Measurements from ENCODE around the gene MEIS1. TPM values are rescaled to one million over a fixed set of nuclear protein-coding genes. Genes with fewer than 3 reads are reported as not detected.

MEIS1 gene
- polyA plus RNA-seq, 1 donor (not counting 4 experiments of a cell fraction or from before 2014, with no cell fraction given), result 3.1 TPM

DNA sequence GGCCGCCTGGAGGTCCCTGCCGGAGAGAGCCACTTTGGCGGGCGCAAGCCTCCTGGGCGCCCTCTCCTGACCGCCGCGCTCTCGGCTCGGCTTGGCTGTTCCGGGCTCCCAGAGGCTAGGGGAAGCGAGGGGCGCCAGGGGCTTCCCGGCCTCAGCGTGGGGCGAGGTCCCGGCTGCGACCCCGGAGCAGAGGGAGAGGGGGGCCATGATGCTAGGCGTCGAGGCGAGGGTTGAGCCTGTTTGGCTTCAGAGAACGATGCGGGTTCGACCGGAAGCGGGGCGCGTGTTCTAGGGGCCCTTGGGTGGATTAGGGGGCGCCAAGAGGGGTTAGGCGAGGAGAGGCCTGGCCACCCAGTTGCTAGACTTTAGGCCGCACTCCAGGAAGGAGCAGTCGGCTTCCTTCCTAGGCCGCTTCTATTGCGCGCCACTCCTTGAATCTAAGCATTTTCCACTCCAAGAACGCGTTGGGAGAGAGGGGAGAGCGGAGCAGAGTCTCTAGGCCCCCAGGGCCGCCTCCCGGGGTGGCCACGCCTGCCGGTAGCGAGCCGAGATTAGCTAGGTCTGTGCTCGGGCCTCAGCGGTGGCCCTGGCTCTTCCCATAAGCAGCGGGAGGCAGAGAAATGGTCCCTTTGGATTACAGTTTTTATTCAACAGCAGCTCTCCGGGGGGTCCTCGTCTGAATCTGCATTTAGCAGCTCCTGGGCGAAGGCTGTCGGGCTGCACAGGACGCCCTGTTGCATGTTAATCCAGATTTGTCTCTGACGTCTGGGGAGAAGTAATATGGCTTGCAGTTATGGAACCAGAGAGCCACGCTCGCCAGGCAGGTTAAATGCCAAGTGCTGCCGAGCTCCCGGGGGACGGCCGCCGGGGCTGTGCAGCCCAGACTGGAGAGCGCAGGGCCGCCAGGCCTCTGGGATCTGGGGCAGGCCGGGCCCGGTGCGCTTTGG, 11.3 kb downstream of the MEIS1 start:
- no peak for DNase-seq (ENCODE audit: low read depth, low spot score)
- Histone ChIP-seq H3K36me3 (ENCODE audit: control insufficient read depth in 2 of 2, extremely low read depth in 1 of 2, insufficient read depth in 2 of 2, low read length in 2 of 2) (peaks cover 0 to 4% of the 10 kb centered on the region in 2 experiments), H3K4me3 (ENCODE audit: control insufficient read depth in 2 of 3, extremely low read depth in 1 of 3, insufficient read depth in 2 of 3, low read depth in 1 of 3, low read length in 3 of 3) (no peak overlapping the region), H3K4me1 (ENCODE audit: control insufficient read depth, extremely low read depth, insufficient read depth, low read length) (no peaks in the 10 kb centered on the region), H3K27ac (ENCODE audit: control insufficient read depth, insufficient read depth, low read length) (no peak overlapping the region), H4K20me1 (ENCODE audit: control insufficient read depth, extremely low read depth, insufficient read depth, low read length) (no peaks in the 10 kb centered on the region), H3K9me3 (ENCODE audit: control insufficient read depth, low read depth, low read length) (no peaks in the 10 kb centered on the region), H2AFZ (ENCODE audit: control insufficient read depth, low read length) (no peak overlapping the region), H3K27me3 (ENCODE audit: control insufficient read depth, extremely low read depth, insufficient read depth, low read length) (no peaks in the 10 kb centered on the region), H3K9ac (ENCODE audit: control insufficient read depth, extremely low read depth, insufficient read depth, low read length) (no peak overlapping the region), H3K4me2 (ENCODE audit: control insufficient read depth, extremely low read depth, insufficient read depth, low read depth, low read length) (no peak overlapping the region), H3K79me2 (ENCODE audit: control insufficient read depth, insufficient read depth, low read length) (no peaks in the 10 kb centered on the region), H3K9me1 (ENCODE audit: control insufficient read depth, extremely low read depth, insufficient read depth, low read length) (no peaks in the 10 kb centered on the region)
- TF ChIP-seq, protein P1, sequence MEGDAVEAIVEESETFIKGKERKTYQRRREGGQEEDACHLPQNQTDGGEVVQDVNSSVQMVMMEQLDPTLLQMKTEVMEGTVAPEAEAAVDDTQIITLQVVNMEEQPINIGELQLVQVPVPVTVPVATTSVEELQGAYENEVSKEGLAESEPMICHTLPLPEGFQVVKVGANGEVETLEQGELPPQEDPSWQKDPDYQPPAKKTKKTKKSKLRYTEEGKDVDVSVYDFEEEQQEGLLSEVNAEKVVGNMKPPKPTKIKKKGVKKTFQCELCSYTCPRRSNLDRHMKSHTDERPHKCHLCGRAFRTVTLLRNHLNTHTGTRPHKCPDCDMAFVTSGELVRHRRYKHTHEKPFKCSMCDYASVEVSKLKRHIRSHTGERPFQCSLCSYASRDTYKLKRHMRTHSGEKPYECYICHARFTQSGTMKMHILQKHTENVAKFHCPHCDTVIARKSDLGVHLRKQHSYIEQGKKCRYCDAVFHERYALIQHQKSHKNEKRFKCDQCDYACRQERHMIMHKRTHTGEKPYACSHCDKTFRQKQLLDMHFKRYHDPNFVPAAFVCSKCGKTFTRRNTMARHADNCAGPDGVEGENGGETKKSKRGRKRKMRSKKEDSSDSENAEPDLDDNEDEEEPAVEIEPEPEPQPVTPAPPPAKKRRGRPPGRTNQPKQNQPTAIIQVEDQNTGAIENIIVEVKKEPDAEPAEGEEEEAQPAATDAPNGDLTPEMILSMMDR (optimal IDR thresholded peaks at IDR 0.05 in 1 of 3, IDR thresholded peaks at IDR 0.05 in 1 of 3, conservative IDR thresholded peaks at IDR 0.05 in 1 of 3; ENCODE audit: extremely low read depth in 1 of 3, insufficient read depth in 2 of 3, low read length in 3 of 3), result no peak
- no peak for TF ChIP-seq EZH2 (IDR thresholded peaks at IDR 0.05; ENCODE audit: low read length)
- dilution Hi-C loops (cut with MboI; ENCODE audit: extremely low pct_ligation_motif_present, low sequenced_read_pairs), result no loop called here
- no peak for FAIRE-seq

DNA sequence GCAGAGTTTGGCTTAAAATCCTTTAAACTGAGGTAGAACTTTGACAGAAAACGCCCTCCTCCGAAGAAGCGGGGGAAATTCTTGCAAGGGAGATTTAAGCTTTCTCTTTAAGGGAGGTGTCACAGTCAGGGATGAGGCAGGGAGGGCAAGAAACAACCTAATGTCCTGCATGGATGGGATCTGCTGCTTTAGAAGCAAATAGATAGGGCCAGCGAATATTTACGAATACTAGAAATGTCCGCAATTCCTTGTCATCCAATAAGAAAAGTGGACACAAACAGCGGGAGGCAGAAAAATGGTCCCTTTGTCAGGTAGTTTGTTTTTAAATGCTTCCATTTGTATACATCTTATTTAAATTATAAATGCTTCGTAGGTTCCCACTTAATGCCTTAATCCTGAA, 12.0 kb downstream of the MEIS1 start:
- DNase-seq (ENCODE audit: low read depth, low spot score) (no peak), FAIRE-seq (no peak)
- Histone ChIP-seq H3K9ac (ENCODE audit: control insufficient read depth, extremely low read depth, insufficient read depth, low read length) (no peak overlapping the region), H3K27me3 (ENCODE audit: control insufficient read depth, extremely low read depth, insufficient read depth, low read length) (no peaks in the 10 kb centered on the region), H3K4me1 (ENCODE audit: control insufficient read depth, extremely low read depth, insufficient read depth, low read length) (no peaks in the 10 kb centered on the region), H3K9me1 (ENCODE audit: control insufficient read depth, extremely low read depth, insufficient read depth, low read length) (no peaks in the 10 kb centered on the region), H3K4me2 (ENCODE audit: control insufficient read depth, extremely low read depth, insufficient read depth, low read depth, low read length) (no peak overlapping the region), H2AFZ (ENCODE audit: control insufficient read depth, low read length) (no peak overlapping the region), H3K36me3 (ENCODE audit: control insufficient read depth in 2 of 2, extremely low read depth in 1 of 2, insufficient read depth in 2 of 2, low read length in 2 of 2) (peaks cover 0 to 4% of the 10 kb centered on the region in 2 experiments), H3K79me2 (ENCODE audit: control insufficient read depth, insufficient read depth, low read length) (no peaks in the 10 kb centered on the region), H3K27ac (ENCODE audit: control insufficient read depth, insufficient read depth, low read length) (no peak overlapping the region), H4K20me1 (ENCODE audit: control insufficient read depth, extremely low read depth, insufficient read depth, low read length) (no peaks in the 10 kb centered on the region), H3K4me3 (ENCODE audit: control insufficient read depth in 2 of 3, extremely low read depth in 1 of 3, insufficient read depth in 2 of 3, low read depth in 1 of 3, low read length in 3 of 3) (no peak overlapping the region), H3K9me3 (ENCODE audit: control insufficient read depth, low read depth, low read length) (no peaks in the 10 kb centered on the region)
- TF ChIP-seq, protein P1 (optimal IDR thresholded peaks at IDR 0.05 in 1 of 3, IDR thresholded peaks at IDR 0.05 in 1 of 3, conservative IDR thresholded peaks at IDR 0.05 in 1 of 3; ENCODE audit: extremely low read depth in 1 of 3, insufficient read depth in 2 of 3, low read length in 3 of 3), result no peak
- TF ChIP-seq EZH2 (IDR thresholded peaks at IDR 0.05; ENCODE audit: low read length), result no peak
- dilution Hi-C loops (cut with MboI; ENCODE audit: extremely low pct_ligation_motif_present, low sequenced_read_pairs), result no loop called here

Data from keratinocyte (primary cell).